Breast epithelium (tissue), 4 donors: Measurements from ENCODE around the gene ATP9B. TPM values are rescaled to one million over a fixed set of nuclear protein-coding genes. Genes with fewer than 3 reads are reported as not detected.

ENCODE experiments used
- DNase-seq, 2 donors: peaks; one replicate each; pipeline ENCODE4 v3.0.0-alpha.2; 2019; ENCODE audit warnings: low spot score in 2 of 2
- H3K27ac ChIP-seq, 2 donors: fragments of 200-600 bp; sonication (generic) in 1 of 2; one replicate each; pipeline ENCODE4 v1.5.1; 2016 to 2019; ENCODE audit warnings: mild to moderate bottlenecking in 1 of 2
- H3K27me3 ChIP-seq, 2 donors: fragments of 200-600 bp; sonication (generic) in 1 of 2; one replicate each; pipeline versions ENCODE4 v1.5.1 to v1.6.0; 2017 to 2019; ENCODE audit warnings: control low read depth in 1 of 2, mild to moderate bottlenecking in 1 of 2
- H3K36me3 ChIP-seq: fragments of 200-600 bp; one replicate; pipeline ENCODE4 v1.5.1; 2019
- H3K4me1 ChIP-seq, 2 donors: fragments of 200-600 bp; sonication (generic); one replicate each; pipeline ENCODE4 v1.5.1; 2016 to 2019; ENCODE audit warnings: control low read depth in 1 of 2
- H3K4me3 ChIP-seq, 3 donors: fragments of 200-600 bp; sonication (generic); 1 replicate in 2 of 3; 2 replicates in 1 of 3; pipeline ENCODE4 v1.5.1; 2016 to 2019; ENCODE audit warnings: mild to moderate bottlenecking in 3 of 3, moderate library complexity in 2 of 3
- H3K9me3 ChIP-seq, 2 donors: fragments of 200-600 bp; sonication (generic) in 1 of 2; one replicate each; pipeline ENCODE4 v1.5.1; 2016 to 2019; ENCODE audit warnings: control low read depth in 1 of 2
- CTCF ChIP-seq, 3 donors: fragments of 450-650 bp; IDR thresholded peaks; one replicate each; pipeline ENCODE4 v1.5.1; 2016 to 2017; ENCODE audit warnings: antibody characterized with exemption in 3 of 3, mild to moderate bottlenecking in 3 of 3, moderate library complexity in 3 of 3
- POLR2A ChIP-seq: fragments of 450-650 bp; IDR thresholded peaks from one replicate; pipeline ENCODE4 v1.6.1; 2016; ENCODE audit warnings: antibody characterized with exemption, mild to moderate bottlenecking, moderate library complexity
- POLR2AphosphoS5 ChIP-seq, 3 donors: sonication (generic); formaldehyde crosslinking; IDR thresholded peaks; one replicate each; pipeline ENCODE4 v1.6.1; 2017; ENCODE audit warnings: antibody characterized with exemption in 3 of 3
- intact Hi-C: fragments of 100-400 bp; cut with DNase I; formaldehyde crosslinking; loops from one replicate; pipeline ENCODE4 v1.15.1; 2023; ENCODE audit warnings: low total_unique reads
- total RNA-seq, 3 donors: library from RNA; depleted of rRNA; stranded (reverse); fragments of >200 nt; gene quantifications; one replicate each; pipeline ENCODE4 v1.1.0, GENCODE V29; 2016

The ATP9B gene
- total RNA-seq, 3 donors from 2014 or later = 42.1 to 55.9 (median 54.4) TPM

- intact Hi-C loops = no loop called here
- no peaks in the 10 kb centered on the region for H3K27me3 ChIP-seq
- no peaks in the 10 kb centered on the region for H3K4me1 ChIP-seq
- no peaks in the 10 kb centered on the region for H3K9me3 ChIP-seq
- no peak for DNase-seq
- H3K4me3 ChIP-seq = no peak overlapping the region
- TF ChIP-seq CTCF (IDR thresholded peaks at IDR 0.05) (no peak), POLR2A (no peak), POLR2AphosphoS5 (IDR thresholded peaks at IDR 0.05) (no peak)
- no peaks in the 10 kb centered on the region for H3K36me3 ChIP-seq
- no peak overlapping the region for H3K27ac ChIP-seq
These were observed 137.2 kb downstream of the ATP9B start for GRCh38 chr18:79206444-79206843.

GRCh38 chr18:79208906-79209305, 139.7 kb downstream of the ATP9B start:
- Histone ChIP-seq H3K27ac (no peak overlapping the region), H3K9me3 (no peaks in the 10 kb centered on the region), H3K36me3 (no peaks in the 10 kb centered on the region), H3K27me3 (no peaks in the 10 kb centered on the region), H3K4me1 (no peaks in the 10 kb centered on the region), H3K4me3 (no peak overlapping the region)
- DNase-seq = no peak
- intact Hi-C loops = no loop called here
- TF ChIP-seq POLR2A = no peak
- TF ChIP-seq POLR2AphosphoS5 (IDR thresholded peaks at IDR 0.05) = no peak
- TF ChIP-seq CTCF (IDR thresholded peaks at IDR 0.05) = no peak

- H3K27me3 ChIP-seq = no peaks in the 10 kb centered on the region
- H3K4me1 ChIP-seq = no peaks in the 10 kb centered on the region
- TF ChIP-seq POLR2A (no peak), CTCF (IDR thresholded peaks at IDR 0.05) (no peak), POLR2AphosphoS5 (IDR thresholded peaks at IDR 0.05) (no peak)
- no peaks in the 10 kb centered on the region for H3K36me3 ChIP-seq
- no peaks in the 10 kb centered on the region for H3K9me3 ChIP-seq
- no peak overlapping the region for H3K4me3 ChIP-seq
- no peak overlapping the region for H3K27ac ChIP-seq
- intact Hi-C loops = no loop called here
- no peak for DNase-seq
These were observed 141.1 kb downstream of the ATP9B start for GRCh38 chr18:79210002-79210910.

GRCh38 chr18:79211844-79212243, 142.7 kb downstream of the ATP9B start:
- H3K27ac ChIP-seq = no peak overlapping the region
- intact Hi-C loops = no loop called here
- no peak for DNase-seq
- H3K4me3 ChIP-seq = no peak overlapping the region
- H3K4me1 ChIP-seq = no peaks in the 10 kb centered on the region
- no peaks in the 10 kb centered on the region for H3K36me3 ChIP-seq
- TF ChIP-seq POLR2A (no peak), CTCF (IDR thresholded peaks at IDR 0.05) (no peak)
- H3K9me3 ChIP-seq = no peaks in the 10 kb centered on the region
- no peaks in the 10 kb centered on the region for H3K27me3 ChIP-seq

GRCh38 chr18:79214056-79214455, 144.9 kb downstream of the ATP9B start:
- no peak for TF ChIP-seq CTCF (IDR thresholded peaks at IDR 0.05)
- TF ChIP-seq POLR2A = no peak
- no peak for TF ChIP-seq POLR2AphosphoS5 (IDR thresholded peaks at IDR 0.05)
- no peak for DNase-seq
- no peaks in the 10 kb centered on the region for H3K27me3 ChIP-seq

More at GRCh38 chr18:79214056-79214455, 144.9 kb downstream of the ATP9B start:
- Histone ChIP-seq H3K36me3 (no peaks in the 10 kb centered on the region), H3K27ac (no peak overlapping the region), H3K9me3 (no peaks in the 10 kb centered on the region), H3K4me1 (no peaks in the 10 kb centered on the region), H3K4me3 (no peak overlapping the region)
- intact Hi-C loops = no loop called here
